Stimulated activated naive B cell treated with anti-CD40 and anti-IgM and Interleukin-4, amounts not matched to agents 10 μg/mL and 1 μg/mL and 100 μg/mL, for 72 hours (primary cell): ENCODE results near the gene KIAA0040.
A peak's percentile ranks its signal among the peaks of the same experiment; 100 is the strongest.

ENCODE experiments used
- ATAC-seq, 2 donors: fragments of 150-1000 bp; cut with Tn5 transposase; replicated peaks; 2 replicates each; pipeline ENCODE4 v1.10.0; 2021; ENCODE audit warnings: moderate library complexity in 1 of 2
- DNase-seq: peaks from one replicate; pipeline ENCODE4 v3.0.0; 2021
- H3K27ac Mint-ChIP-seq: one replicate; pipeline ENCODE4 v1.8.0; 2022; ENCODE audit warnings: mild to moderate bottlenecking, mixed read lengths
- H3K27me3 Mint-ChIP-seq, 2 donors: one replicate each; pipeline ENCODE4 v1.8.0; 2022; ENCODE audit warnings: mixed read lengths in 2 of 2
- H3K36me3 Mint-ChIP-seq, 2 donors: one replicate each; pipeline ENCODE4 v1.8.0; 2022; ENCODE audit warnings: mixed read lengths in 2 of 2, mild to moderate bottlenecking in 1 of 2
- H3K4me1 Mint-ChIP-seq, 2 donors: one replicate each; pipeline ENCODE4 v1.8.0; 2022; ENCODE audit warnings: mixed read lengths in 2 of 2, mild to moderate bottlenecking in 1 of 2
- H3K4me3 Mint-ChIP-seq, 2 donors: one replicate each; pipeline ENCODE4 v1.8.0; 2022; ENCODE audit warnings: mild to moderate bottlenecking in 2 of 2, mixed read lengths in 2 of 2, moderate library complexity in 1 of 2
- H3K9me3 Mint-ChIP-seq, 2 donors: one replicate each; pipeline ENCODE4 v1.8.0; 2022; ENCODE audit warnings: mixed read lengths in 2 of 2, mild to moderate bottlenecking in 1 of 2

The KIAA0040 gene

DNA sequence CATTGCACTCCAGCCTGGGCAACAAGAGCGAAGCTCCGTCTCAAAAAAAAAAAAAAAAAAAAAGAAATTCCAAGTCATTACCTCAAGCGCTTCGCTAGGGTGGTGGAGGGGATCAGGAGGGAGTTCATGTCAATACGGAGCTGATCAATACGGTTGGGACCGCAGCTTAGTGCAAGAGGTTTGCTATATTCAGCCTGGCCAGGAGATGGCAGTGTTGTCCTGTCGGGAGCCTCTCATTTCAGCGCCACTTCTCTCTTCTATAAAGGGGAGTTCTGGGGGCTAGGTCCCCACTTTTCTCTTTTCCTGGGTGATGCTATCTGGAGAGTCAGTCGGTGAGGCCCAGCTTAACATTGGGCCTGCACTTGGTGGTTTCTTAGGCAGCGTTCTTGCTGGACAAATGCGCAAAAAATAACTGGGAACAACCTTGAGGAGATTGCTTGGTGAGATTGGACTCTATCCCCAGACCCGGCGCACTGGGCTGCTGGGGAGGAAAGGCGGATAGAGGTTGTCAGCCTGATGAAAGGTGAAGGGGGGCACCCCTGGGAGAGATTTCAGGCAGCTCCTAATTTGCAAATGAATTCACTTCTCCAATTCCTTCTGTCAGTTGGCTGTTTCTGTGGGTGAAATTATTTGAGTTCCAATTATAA, 40.4 kb downstream of the KIAA0040 start:
- Mint-ChIP-seq H3K36me3 (peaks cover under 1 to 2% of the 10 kb centered on the region in 2 donors), H3K9me3 (peaks cover 0 to 1% of the 10 kb centered on the region in 2 donors), H3K27me3 (peaks cover 23 to 26% of the 10 kb centered on the region in 2 donors), H3K4me1 (peaks cover 26 to 40% of the 10 kb centered on the region in 2 donors), H3K27ac (peak overlapping the region; percentile 72), H3K4me3 (no peak overlapping the region)
- ATAC-seq, result peak; percentile 62 to 63
- DNase-seq, result peak; percentile 30

DNA sequence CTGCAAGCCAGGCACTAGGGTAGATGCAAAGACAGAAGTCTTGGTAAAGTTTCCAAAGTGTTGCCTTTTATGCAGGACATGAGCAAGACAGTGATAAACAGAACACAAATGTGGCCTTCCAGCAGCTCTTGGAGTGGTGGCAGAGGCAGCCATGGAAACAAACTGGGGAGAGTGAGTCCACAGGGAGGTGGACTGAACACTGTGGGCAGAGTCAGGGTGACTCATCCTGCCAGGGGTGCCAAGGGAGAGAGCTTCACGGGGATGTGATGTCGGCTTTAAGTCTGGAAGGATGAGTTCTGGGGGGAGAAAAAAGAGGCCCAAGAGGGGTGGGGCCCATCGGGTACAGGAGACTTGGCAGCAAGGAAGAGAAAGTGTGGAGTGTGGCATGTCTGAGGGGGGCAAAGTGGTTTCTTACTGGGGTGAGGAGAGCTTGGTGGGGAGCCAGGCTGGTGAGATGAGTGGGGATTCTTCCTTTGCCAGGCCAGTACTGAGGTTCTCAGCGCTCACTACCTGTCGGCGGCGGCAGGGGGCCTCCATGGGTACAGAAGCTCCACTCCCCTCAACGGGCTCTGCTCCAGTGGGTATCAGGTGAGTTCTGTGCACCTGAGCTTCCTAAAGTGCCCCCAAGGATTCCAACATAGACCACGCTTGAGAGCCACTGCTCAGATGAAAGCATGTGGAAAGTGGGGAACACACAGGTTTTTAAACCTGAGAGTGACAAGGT, 41.8 kb downstream of the KIAA0040 start:
- Mint-ChIP-seq H3K27ac (no peak overlapping the region), H3K4me3 (no peak overlapping the region), H3K4me1 (peaks cover 19 to 37% of the 10 kb centered on the region in 2 donors), H3K9me3 (no peaks in the 10 kb centered on the region), H3K27me3 (peaks cover 25 to 29% of the 10 kb centered on the region in 2 donors), H3K36me3 (no peaks in the 10 kb centered on the region)
- DNase-seq (no peak), ATAC-seq (no peak)

DNA sequence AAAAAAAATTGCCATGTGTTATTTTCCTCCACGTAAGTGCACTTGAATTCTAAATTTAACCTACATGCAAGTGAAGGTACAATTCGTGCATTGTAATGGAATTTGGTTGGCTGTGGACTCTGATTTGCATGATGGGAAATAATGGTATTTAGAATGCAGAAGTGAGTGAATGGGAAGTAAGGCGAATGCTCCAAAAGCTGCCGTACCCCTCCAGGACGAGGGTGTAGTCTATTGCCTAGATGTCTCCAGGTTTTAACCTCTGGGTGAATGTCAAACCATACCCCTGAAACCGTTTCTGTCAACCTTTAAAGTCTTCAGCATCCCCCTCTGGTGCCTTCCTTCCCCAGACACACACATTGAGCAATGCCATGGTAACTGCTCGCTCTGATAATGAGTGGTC, 44.5 kb downstream of the KIAA0040 start:
- no peak overlapping the region for H3K4me3 Mint-ChIP-seq
- H3K4me1 Mint-ChIP-seq, result peaks cover 5 to 22% of the 10 kb centered on the region in 2 donors
- H3K27ac Mint-ChIP-seq, result no peak overlapping the region
- no peaks in the 10 kb centered on the region for H3K36me3 Mint-ChIP-seq
- H3K9me3 Mint-ChIP-seq, result no peaks in the 10 kb centered on the region
- ATAC-seq (peak; percentile 42 to 56), DNase-seq (no peak)
- peaks cover 29 to 35% of the 10 kb centered on the region in 2 donors for H3K27me3 Mint-ChIP-seq

DNA sequence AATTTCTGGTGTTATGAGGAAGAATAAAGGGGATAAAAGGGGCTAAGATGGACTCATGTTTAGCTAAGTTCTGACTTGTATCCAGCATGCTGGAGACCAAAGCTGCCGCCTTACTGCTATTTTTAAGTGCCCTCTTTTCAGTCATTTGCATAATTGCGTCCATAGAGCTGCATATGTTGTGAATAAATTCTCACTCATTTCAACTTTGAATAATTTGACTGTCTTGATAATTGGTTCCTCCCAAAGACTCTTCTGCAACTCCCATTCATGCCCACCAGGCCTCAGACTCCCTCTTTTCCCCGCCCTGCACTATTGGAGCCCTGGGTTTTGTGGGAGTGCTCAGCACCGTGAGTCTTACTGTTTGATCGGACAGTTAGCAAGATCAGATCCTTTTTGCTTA, 45.0 kb downstream of the KIAA0040 start:
- Mint-ChIP-seq H3K36me3 (no peaks in the 10 kb centered on the region), H3K4me3 (no peak overlapping the region), H3K27ac (no peak overlapping the region), H3K4me1 (peaks cover 5 to 22% of the 10 kb centered on the region in 2 donors), H3K9me3 (no peaks in the 10 kb centered on the region), H3K27me3 (peaks cover 28 to 35% of the 10 kb centered on the region in 2 donors)
- DNase-seq (no peak), ATAC-seq (no peak)

- peaks cover 29 to 30% of the 10 kb centered on the region in 2 donors for H3K27me3 Mint-ChIP-seq
- H3K9me3 Mint-ChIP-seq, result no peaks in the 10 kb centered on the region
- peaks cover 2 to 16% of the 10 kb centered on the region in 2 donors for H3K4me1 Mint-ChIP-seq
- ATAC-seq, result peak; percentile 87 to 91
- H3K27ac Mint-ChIP-seq, result no peak overlapping the region
- H3K36me3 Mint-ChIP-seq, result no peaks in the 10 kb centered on the region
- no peak overlapping the region for H3K4me3 Mint-ChIP-seq
- peak; percentile 59 for DNase-seq
These were observed 45.9 kb downstream of the KIAA0040 start for GRCh38 chr1:175146529-175147213.

- Mint-ChIP-seq H3K27ac (no peak overlapping the region), H3K36me3 (no peaks in the 10 kb centered on the region), H3K27me3 (peaks cover 23 to 29% of the 10 kb centered on the region in 2 donors), H3K9me3 (no peaks in the 10 kb centered on the region), H3K4me3 (no peak overlapping the region), H3K4me1 (peaks cover 2 to 16% of the 10 kb centered on the region in 2 donors)
- DNase-seq, result no peak
- no peak for ATAC-seq
These were observed 46.6 kb downstream of the KIAA0040 start for GRCh38 chr1:175145899-175146528.

DNA sequence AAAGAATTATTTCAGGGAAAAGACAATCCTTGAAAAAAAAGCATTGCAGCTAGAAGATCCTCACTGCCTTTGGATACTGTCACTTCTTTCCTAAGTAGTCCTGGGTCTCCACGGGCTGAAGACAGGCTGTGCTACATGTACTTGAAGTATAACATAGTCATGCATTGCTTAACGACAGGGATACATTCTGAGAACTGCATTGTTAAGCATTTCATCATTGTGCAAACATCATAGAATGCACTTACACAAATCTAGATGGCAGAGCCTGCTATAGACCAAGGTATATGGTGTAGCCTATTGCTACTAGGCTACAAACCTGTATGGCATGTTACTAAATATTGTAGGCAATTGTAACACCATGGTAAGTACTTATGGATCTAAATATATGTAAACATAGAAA, 54.0 kb downstream of the KIAA0040 start:
- H3K9me3 Mint-ChIP-seq, result no peaks in the 10 kb centered on the region
- no peak overlapping the region for H3K4me3 Mint-ChIP-seq
- ATAC-seq (no peak), DNase-seq (no peak)
- H3K27ac Mint-ChIP-seq, result no peak overlapping the region
- no peaks in the 10 kb centered on the region for H3K36me3 Mint-ChIP-seq
- peaks cover 23 to 37% of the 10 kb centered on the region in 2 donors for H3K27me3 Mint-ChIP-seq
- H3K4me1 Mint-ChIP-seq, result peaks cover 3 to 6% of the 10 kb centered on the region in 2 donors

- peaks cover 3 to 6% of the 10 kb centered on the region in 2 donors for H3K4me1 Mint-ChIP-seq
- H3K27me3 Mint-ChIP-seq, result peaks cover 20 to 35% of the 10 kb centered on the region in 2 donors
- H3K9me3 Mint-ChIP-seq, result no peaks in the 10 kb centered on the region
- H3K36me3 Mint-ChIP-seq, result no peaks in the 10 kb centered on the region
- DNase-seq, result no peak
- no peak overlapping the region for H3K27ac Mint-ChIP-seq
- H3K4me3 Mint-ChIP-seq, result no peak overlapping the region
- ATAC-seq, result no peak
These were observed 55.2 kb downstream of the KIAA0040 start for GRCh38 chr1:175137369-175137768.

DNA sequence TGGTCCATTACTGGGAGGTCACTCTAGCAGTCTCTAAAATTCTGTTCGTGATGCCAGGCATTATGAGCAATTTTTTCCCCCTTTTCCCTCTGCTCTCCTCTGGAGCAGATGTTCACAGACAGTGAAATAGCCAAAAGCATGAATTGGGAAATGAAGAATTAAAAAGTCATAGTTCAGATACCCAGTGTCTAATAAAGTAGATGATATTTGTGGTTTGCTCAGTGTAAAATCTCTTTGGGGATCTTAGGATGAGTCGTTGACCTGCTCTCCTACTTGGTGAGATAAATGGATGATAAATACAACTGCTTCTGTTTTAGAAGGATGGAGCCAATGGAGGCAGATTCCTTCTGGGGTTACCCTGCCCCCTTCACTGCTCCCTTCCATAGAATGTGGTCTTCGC, 56.3 kb downstream of the KIAA0040 start:
- Mint-ChIP-seq H3K36me3 (no peaks in the 10 kb centered on the region), H3K9me3 (no peaks in the 10 kb centered on the region), H3K4me1 (peaks cover 3 to 6% of the 10 kb centered on the region in 2 donors), H3K27me3 (peaks cover 20 to 29% of the 10 kb centered on the region in 2 donors), H3K27ac (no peak overlapping the region), H3K4me3 (no peak overlapping the region)
- no peak for DNase-seq
- ATAC-seq, result no peak

DNA sequence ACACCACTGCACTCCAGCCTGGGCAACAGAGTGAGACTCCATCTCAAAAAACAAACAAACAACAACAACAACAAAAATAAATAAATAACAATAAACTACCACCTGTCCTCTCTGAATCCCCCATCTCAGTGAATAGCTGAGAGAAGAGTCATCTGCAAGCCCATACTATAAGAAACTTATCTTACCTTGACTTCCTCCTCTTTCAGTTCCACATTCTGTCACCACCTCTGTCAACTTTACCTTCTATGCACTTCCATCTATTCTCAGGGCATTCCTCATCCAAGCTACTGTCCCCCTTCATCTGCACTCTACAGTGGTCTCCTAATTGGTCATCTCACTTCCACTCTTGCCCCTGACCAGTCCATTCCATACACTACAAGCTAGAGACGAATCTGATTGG, 58.1 kb downstream of the KIAA0040 start:
- ATAC-seq (peak in 1 of 2 donors; percentile 42), DNase-seq (no peak)
- Mint-ChIP-seq H3K27me3 (peaks cover 20 to 27% of the 10 kb centered on the region in 2 donors), H3K4me1 (peaks cover 3 to 6% of the 10 kb centered on the region in 2 donors), H3K9me3 (no peaks in the 10 kb centered on the region), H3K27ac (no peak overlapping the region), H3K36me3 (no peaks in the 10 kb centered on the region), H3K4me3 (no peak overlapping the region)

DNA sequence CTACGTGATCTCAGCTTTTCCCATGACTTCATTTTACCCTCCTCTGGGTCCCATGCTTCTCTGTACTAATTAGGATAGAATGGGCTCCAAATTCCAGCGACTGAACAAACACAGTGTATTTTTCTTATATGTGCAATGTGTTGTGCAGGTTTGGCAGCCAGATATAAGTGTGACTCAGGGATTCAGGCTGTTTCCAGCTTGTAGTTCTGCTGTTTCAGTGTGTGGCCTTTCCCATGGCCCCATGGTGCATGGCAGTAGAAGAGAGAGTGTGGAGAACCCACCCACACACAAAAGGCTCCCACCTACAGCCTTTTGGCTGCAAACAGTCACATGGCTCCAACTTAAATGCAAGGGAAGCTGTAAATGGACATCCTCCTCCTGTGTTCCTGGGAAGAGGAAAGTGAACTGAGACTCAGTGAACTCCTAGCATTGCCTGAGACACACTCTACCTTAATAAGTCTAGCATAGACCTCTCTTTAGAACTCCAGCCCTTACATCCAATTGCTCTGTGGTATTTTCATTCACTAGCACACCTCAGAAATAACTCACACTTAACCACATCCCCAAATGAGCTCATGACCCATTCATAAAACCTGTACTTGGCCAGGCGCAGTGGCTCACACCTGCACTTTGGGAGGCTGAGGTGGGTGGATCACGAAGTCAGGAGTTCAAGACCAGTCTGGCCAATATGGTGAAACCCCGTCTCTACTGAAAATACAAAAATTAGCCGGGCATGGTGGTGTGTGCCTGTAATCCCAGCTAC, 58.7 kb downstream of the KIAA0040 start:
- H3K4me1 Mint-ChIP-seq, result peaks cover 3 to 6% of the 10 kb centered on the region in 2 donors
- no peak overlapping the region for H3K27ac Mint-ChIP-seq
- H3K27me3 Mint-ChIP-seq, result peaks cover 20 to 27% of the 10 kb centered on the region in 2 donors
- H3K36me3 Mint-ChIP-seq, result no peaks in the 10 kb centered on the region
- ATAC-seq (peak; percentile 36 to 60), DNase-seq (no peak)
- H3K4me3 Mint-ChIP-seq, result no peak overlapping the region
- no peaks in the 10 kb centered on the region for H3K9me3 Mint-ChIP-seq

GRCh38 chr1:175132436-175132835, 60.1 kb downstream of the KIAA0040 start:
- Mint-ChIP-seq H3K36me3 (no peaks in the 10 kb centered on the region), H3K4me3 (no peak overlapping the region), H3K4me1 (peaks cover 6 to 14% of the 10 kb centered on the region in 2 donors), H3K27ac (no peak overlapping the region), H3K9me3 (no peaks in the 10 kb centered on the region), H3K27me3 (peaks cover 12 to 22% of the 10 kb centered on the region in 2 donors)
- no peak for DNase-seq
- ATAC-seq, result no peak

- DNase-seq (no peak), ATAC-seq (no peak)
- H3K4me3 Mint-ChIP-seq, result no peak overlapping the region
- no peak overlapping the region for H3K27ac Mint-ChIP-seq
- H3K27me3 Mint-ChIP-seq, result peaks cover 10 to 11% of the 10 kb centered on the region in 2 donors
- no peaks in the 10 kb centered on the region for H3K9me3 Mint-ChIP-seq
- H3K4me1 Mint-ChIP-seq, result peaks cover 6 to 15% of the 10 kb centered on the region in 2 donors
- H3K36me3 Mint-ChIP-seq, result no peaks in the 10 kb centered on the region
These were observed 61.5 kb downstream of the KIAA0040 start for GRCh38 chr1:175131095-175131494.
